Ishikawa (cell line): ENCODE measurements around the gene EDEM1.

Experiments
- EGR1 ChIP-seq: IDR thresholded peaks from 2 replicates; pipeline ENCODE4 v1.6.1; 2012
- EP300 ChIP-seq: IDR thresholded peaks from 2 replicates; pipeline ENCODE4 v1.6.1; 2012; ENCODE audit warnings: borderline replicate concordance
- FOXM1 ChIP-seq: IDR thresholded peaks from 2 replicates; pipeline ENCODE4 v1.6.1; 2012; ENCODE audit warnings: low read depth, borderline replicate concordance
- TAF1 ChIP-seq: IDR thresholded peaks from 2 replicates; pipeline ENCODE4 v1.6.1; 2012; ENCODE audit warnings: low read depth, mild to moderate bottlenecking
- TCF12 ChIP-seq: IDR thresholded peaks from 2 replicates; pipeline ENCODE4 v1.6.1; 2012; ENCODE audit warnings: low read depth
- TF ChIP-seq, protein P1 (sequence below): IDR thresholded peaks from 2 replicates; pipeline ENCODE4 v1.6.1; 2012; ENCODE audit warnings: low read depth, mild to moderate bottlenecking

DNA sequence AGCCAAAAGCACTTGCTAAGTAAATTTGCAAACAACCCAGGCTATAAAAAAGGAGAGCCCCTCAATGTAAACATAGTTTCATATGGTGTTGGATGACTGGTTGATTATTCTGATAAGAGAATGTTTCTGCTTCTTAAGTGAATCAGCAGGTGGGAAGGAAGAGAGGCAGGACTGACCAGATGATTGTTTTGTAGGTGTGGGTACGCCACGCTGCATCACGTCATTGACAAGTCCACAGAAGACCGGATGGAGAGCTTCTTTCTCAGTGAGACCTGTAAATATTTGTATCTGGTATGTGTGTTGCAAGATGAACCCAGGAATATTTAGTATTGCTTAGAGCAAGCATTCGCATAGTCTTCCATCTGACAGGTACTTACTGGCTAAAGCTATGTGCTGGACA, 23.4 kb downstream of the EDEM1 start:
- TF ChIP-seq EP300 (no peak), FOXM1 (no peak), TAF1 (no peak), EGR1 (no peak), TCF12 (no peak)
- TF ChIP-seq, protein P1, sequence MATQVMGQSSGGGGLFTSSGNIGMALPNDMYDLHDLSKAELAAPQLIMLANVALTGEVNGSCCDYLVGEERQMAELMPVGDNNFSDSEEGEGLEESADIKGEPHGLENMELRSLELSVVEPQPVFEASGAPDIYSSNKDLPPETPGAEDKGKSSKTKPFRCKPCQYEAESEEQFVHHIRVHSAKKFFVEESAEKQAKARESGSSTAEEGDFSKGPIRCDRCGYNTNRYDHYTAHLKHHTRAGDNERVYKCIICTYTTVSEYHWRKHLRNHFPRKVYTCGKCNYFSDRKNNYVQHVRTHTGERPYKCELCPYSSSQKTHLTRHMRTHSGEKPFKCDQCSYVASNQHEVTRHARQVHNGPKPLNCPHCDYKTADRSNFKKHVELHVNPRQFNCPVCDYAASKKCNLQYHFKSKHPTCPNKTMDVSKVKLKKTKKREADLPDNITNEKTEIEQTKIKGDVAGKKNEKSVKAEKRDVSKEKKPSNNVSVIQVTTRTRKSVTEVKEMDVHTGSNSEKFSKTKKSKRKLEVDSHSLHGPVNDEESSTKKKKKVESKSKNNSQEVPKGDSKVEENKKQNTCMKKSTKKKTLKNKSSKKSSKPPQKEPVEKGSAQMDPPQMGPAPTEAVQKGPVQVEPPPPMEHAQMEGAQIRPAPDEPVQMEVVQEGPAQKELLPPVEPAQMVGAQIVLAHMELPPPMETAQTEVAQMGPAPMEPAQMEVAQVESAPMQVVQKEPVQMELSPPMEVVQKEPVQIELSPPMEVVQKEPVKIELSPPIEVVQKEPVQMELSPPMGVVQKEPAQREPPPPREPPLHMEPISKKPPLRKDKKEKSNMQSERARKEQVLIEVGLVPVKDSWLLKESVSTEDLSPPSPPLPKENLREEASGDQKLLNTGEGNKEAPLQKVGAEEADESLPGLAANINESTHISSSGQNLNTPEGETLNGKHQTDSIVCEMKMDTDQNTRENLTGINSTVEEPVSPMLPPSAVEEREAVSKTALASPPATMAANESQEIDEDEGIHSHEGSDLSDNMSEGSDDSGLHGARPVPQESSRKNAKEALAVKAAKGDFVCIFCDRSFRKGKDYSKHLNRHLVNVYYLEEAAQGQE = no peak
